Measurements from ENCODE around the gene PDZD8. TPM values are rescaled to one million over a fixed set of nuclear protein-coding genes. Genes with fewer than 3 reads are reported as not detected.
"Not testable (repeated sequence)": the region's sequence is repeated elsewhere in the genome, so short reads cannot be mapped to it uniquely, and the experiment has no call there.

PDZD8 gene
- total RNA-seq, 2 donors from 2014 or later: 53.3 to 60.1 TPM

- H3K27ac ChIP-seq (ENCODE audit: low read depth, low read length): no peak overlapping the region
- no peaks in the 10 kb centered on the region for H3K9me3 ChIP-seq (ENCODE audit: control insufficient read depth, low read length)
- H3K36me3 Mint-ChIP-seq (ENCODE audit: low read depth): peaks cover 16% of the 10 kb centered on the region
- no peaks in the 10 kb centered on the region for H3K27me3 ChIP-seq (ENCODE audit: control insufficient read depth, insufficient read depth, low read length, poor library complexity, severe bottlenecking)
- DNase-seq: no peak
- peaks cover 8% of the 10 kb centered on the region for H3K9me3 Mint-ChIP-seq
- no peak overlapping the region for H3K9ac ChIP-seq (ENCODE audit: extremely low read depth, low read length, poor library complexity, severe bottlenecking)
- H3K36me3 ChIP-seq (ENCODE audit: control insufficient read depth, insufficient read depth, low read length): no peaks in the 10 kb centered on the region
- H3K4me1 ChIP-seq (ENCODE audit: control insufficient read depth, insufficient read depth, low read length): no peaks in the 10 kb centered on the region
- no peak overlapping the region for H3K4me3 ChIP-seq (ENCODE audit: low read length)
- TF ChIP-seq CTCF (conservative IDR thresholded peaks at IDR 0.05): no peak
- no peak overlapping the region for H3K27ac Mint-ChIP-seq
- no peaks in the 10 kb centered on the region for H3K4me1 Mint-ChIP-seq
- 80 to 100% methylated on average over 1 of the region's 1 CpG for WGBS, 2 experiments (ENCODE audit: insufficient coverage in 1 of 2, insufficient read length in 1 of 2)
- H3K27me3 Mint-ChIP-seq (ENCODE audit: insufficient read depth): no peaks in the 10 kb centered on the region
- H3K4me3 Mint-ChIP-seq: no peak overlapping the region
Observed at GRCh38 chr10:117298219-117298618, 77.0 kb downstream of the PDZD8 start.

- H3K27me3 ChIP-seq (ENCODE audit: control insufficient read depth, insufficient read depth, low read length, poor library complexity, severe bottlenecking): no peaks in the 10 kb centered on the region
- Mint-ChIP-seq H3K27me3 (ENCODE audit: insufficient read depth) (no peaks in the 10 kb centered on the region), H3K27ac (no peak overlapping the region), H3K36me3 (ENCODE audit: low read depth) (peaks cover 13% of the 10 kb centered on the region), H3K4me1 (peaks cover 3% of the 10 kb centered on the region), H3K9me3 (no peaks in the 10 kb centered on the region), H3K4me3 (no peak overlapping the region)
- TF ChIP-seq CTCF (conservative IDR thresholded peaks at IDR 0.05): no peak
- no peak for DNase-seq
- H3K9ac ChIP-seq (ENCODE audit: extremely low read depth, low read length, poor library complexity, severe bottlenecking): no peak overlapping the region
- H3K27ac ChIP-seq (ENCODE audit: low read depth, low read length): no peak overlapping the region
- WGBS, 2 experiments (ENCODE audit: insufficient coverage in 1 of 2, insufficient read length in 1 of 2): 94 to 100% methylated on average over 1 to 2 of the region's 2 CpGs
- no peaks in the 10 kb centered on the region for H3K36me3 ChIP-seq (ENCODE audit: control insufficient read depth, insufficient read depth, low read length)
- H3K9me3 ChIP-seq (ENCODE audit: control insufficient read depth, low read length): no peaks in the 10 kb centered on the region
- H3K4me1 ChIP-seq (ENCODE audit: control insufficient read depth, insufficient read depth, low read length): no peaks in the 10 kb centered on the region
- H3K4me3 ChIP-seq (ENCODE audit: low read length): no peak overlapping the region
Observed at GRCh38 chr10:117294735-117295134, 80.5 kb downstream of the PDZD8 start.

GRCh38 chr10:117294039-117294645, 81.1 kb downstream of the PDZD8 start:
- 86% methylated on average over 1 of the region's 1 CpG; no CpG with 5 or more reads in 1 of the 2 experiments for WGBS, 2 experiments (ENCODE audit: insufficient coverage in 1 of 2, insufficient read length in 1 of 2)
- Histone ChIP-seq H3K4me1 (ENCODE audit: control insufficient read depth, insufficient read depth, low read length) (no peaks in the 10 kb centered on the region), H3K27me3 (ENCODE audit: control insufficient read depth, insufficient read depth, low read length, poor library complexity, severe bottlenecking) (no peaks in the 10 kb centered on the region), H3K9ac (ENCODE audit: extremely low read depth, low read length, poor library complexity, severe bottlenecking) (no peak overlapping the region), H3K36me3 (ENCODE audit: control insufficient read depth, insufficient read depth, low read length) (peaks cover 6% of the 10 kb centered on the region), H3K27ac (ENCODE audit: low read depth, low read length) (no peak overlapping the region), H3K4me3 (ENCODE audit: low read length) (no peak overlapping the region), H3K9me3 (ENCODE audit: control insufficient read depth, low read length) (no peaks in the 10 kb centered on the region)
- no peak for TF ChIP-seq CTCF (conservative IDR thresholded peaks at IDR 0.05)
- no peak for DNase-seq
- Mint-ChIP-seq H3K36me3 (ENCODE audit: low read depth) (peaks cover 16% of the 10 kb centered on the region), H3K4me3 (no peak overlapping the region), H3K4me1 (peaks cover 3% of the 10 kb centered on the region), H3K9me3 (no peaks in the 10 kb centered on the region), H3K27me3 (ENCODE audit: insufficient read depth) (no peaks in the 10 kb centered on the region), H3K27ac (no peak overlapping the region)

- not testable (repeated sequence) for H3K27me3 Mint-ChIP-seq (ENCODE audit: insufficient read depth); H3K4me1 Mint-ChIP-seq; H3K9ac ChIP-seq (ENCODE audit: extremely low read depth, low read length, poor library complexity, severe bottlenecking); H3K4me3 Mint-ChIP-seq; H3K4me3 ChIP-seq (ENCODE audit: low read length); H3K27ac ChIP-seq (ENCODE audit: low read depth, low read length); H3K36me3 ChIP-seq (ENCODE audit: control insufficient read depth, insufficient read depth, low read length); H3K9me3 ChIP-seq (ENCODE audit: control insufficient read depth, low read length); H3K27me3 ChIP-seq (ENCODE audit: control insufficient read depth, insufficient read depth, low read length, poor library complexity, severe bottlenecking); H3K4me1 ChIP-seq (ENCODE audit: control insufficient read depth, insufficient read depth, low read length); H3K27ac Mint-ChIP-seq; H3K9me3 Mint-ChIP-seq; DNase-seq
- 96 to 98% methylated on average over 4 to 10 of the region's 10 CpGs for WGBS, 2 experiments (ENCODE audit: insufficient coverage in 1 of 2, insufficient read length in 1 of 2)
- H3K36me3 Mint-ChIP-seq (ENCODE audit: low read depth): peaks cover 12% of the 10 kb centered on the region
Observed at GRCh38 chr10:117290872-117291271, 84.4 kb downstream of the PDZD8 start.

Data from endodermal cell (in vitro differentiated cells).